Endometrium (tissue), 2 donors: ENCODE results near the gene HTD2.
"Not testable (repeated sequence)": the region's sequence is repeated elsewhere in the genome, so short reads cannot be mapped to it uniquely, and the experiment has no call there.

ENCODE experiments used
- FAIRE-seq: peaks from 2 replicates; lab custom pipeline; 2012; peaks lifted over from hg19 to GRCh38; lab: Jason Lieb, UNC
- donor health status: control.
- donor health status: control.

Gene HTD2

GRCh38 chr3:58333206-58334012 is 27.1 kb downstream of the HTD2 start:
- no peak for FAIRE-seq

GRCh38 chr3:58334013-58334321 is 27.6 kb downstream of the HTD2 start:
- no peak for FAIRE-seq

DNA sequence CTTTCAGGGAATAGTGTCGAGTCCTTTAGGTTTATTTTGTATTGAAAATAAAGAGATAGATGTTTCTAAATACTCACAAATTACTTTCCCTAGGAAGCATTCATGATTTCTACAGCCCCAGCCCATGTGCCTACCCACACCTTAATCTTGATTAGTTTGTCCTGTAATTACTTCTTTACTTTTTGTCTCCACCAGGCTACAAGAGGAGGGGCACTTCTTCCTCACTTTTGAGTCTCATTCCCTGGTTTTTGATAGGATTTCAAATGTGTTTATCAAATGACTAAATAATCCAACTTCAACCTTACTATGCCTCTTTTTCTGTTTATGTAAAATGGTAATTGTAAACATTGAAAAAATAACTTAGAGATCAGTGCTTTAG is 28.2 kb downstream of the HTD2 start:
- FAIRE-seq, result no peak

DNA sequence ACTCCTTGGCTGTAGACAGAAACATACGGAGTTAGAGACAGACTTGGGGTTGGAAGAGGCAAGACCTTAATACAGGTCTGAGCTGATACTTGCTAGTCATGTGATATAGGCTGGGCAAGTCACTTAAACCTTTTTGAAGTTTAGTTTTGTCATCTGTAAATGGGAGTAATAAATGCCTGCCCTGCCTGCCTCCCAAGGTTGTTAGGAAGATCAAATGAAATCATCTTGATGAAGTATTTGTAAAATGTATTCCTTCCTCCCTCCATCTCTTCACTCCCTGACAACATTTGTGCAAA is 29.3 kb downstream of the HTD2 start:
- FAIRE-seq, result no peak

- FAIRE-seq, result no peak
These were observed 30.0 kb downstream of the HTD2 start for GRCh38 chr3:58336135-58336882.

- FAIRE-seq, result no peak
These were observed 30.9 kb downstream of the HTD2 start for GRCh38 chr3:58337190-58337589.

GRCh38 chr3:58339146-58339545 is 32.8 kb downstream of the HTD2 start:
- not testable (repeated sequence) for FAIRE-seq

DNA sequence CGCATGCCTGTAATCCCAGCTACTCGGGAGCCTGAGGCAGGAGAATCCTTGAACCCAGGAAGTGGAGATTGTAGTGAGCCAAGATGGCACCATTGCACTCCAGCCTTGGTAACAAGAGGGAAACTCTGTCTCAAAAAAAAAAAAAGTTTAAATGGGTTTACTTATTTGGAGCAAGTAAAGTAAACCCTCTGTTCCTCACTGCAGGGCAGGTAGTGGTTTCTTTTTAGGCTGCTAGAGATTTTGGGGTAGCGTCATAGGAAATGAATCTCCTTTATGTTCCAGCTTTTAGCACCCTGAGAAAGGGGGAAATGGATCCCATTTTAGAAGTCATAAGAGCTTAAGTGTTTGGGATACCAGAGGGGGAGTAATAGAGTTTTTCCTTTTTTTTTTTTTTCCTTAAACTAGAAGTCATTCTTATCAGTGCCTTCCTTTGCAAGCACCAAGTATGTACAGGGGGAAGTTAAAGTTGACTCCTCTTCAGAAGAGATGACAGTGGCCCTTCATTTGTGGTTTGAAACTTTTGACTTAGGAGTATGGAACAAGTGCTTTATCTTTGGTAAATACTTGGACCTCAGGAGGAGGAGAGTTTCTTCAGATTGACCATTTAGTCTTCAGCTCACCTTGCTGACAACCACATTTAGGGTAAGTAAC is 34.4 kb downstream of the HTD2 start:
- no peak for FAIRE-seq

GRCh38 chr3:58341376-58341775 is 35.1 kb downstream of the HTD2 start:
- FAIRE-seq, result no peak

DNA sequence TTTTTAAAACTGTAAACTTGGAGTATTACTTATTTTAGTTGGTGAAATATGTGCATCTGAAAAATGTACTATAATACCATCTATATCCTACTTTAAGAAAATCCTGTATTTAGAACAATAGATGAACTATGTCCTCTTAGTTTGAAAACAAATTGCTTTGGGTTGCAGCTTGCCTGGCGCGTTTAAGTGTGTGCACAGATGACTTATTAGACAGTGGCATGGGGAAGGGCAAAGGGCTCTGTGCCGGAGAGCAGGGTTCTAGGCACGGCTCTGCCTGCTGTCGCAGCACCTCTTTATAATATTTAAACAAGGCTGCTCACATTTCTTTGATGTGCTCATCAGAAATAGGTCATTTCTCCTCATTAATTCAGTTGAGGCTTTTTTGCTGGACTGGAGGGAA is 36.4 kb downstream of the HTD2 start:
- no peak for FAIRE-seq

DNA sequence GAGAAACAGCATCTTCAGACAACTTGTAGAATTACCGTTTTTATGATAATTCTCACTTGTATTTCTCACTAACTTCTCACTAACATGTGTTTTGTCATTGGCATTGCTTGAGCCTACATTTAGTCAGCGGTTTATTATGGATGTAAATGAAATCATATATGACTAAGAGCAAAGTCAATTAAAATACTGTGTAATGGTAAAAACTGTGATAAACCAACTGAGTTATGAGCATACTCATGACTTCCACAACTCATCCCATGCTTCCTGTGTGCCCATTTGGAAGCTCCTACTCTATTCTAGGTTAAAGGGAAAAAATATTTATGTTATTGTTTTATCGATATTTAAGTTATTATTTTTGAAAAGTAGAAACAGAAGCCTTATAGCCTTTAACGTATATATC is 39.1 kb downstream of the HTD2 start:
- no peak for FAIRE-seq

GRCh38 chr3:58346368-58346767 is 40.0 kb downstream of the HTD2 start:
- FAIRE-seq, result no peak

- FAIRE-seq, result no peak
These were observed 41.7 kb downstream of the HTD2 start for GRCh38 chr3:58347984-58348383.

- no peak for FAIRE-seq
These were observed 43.7 kb downstream of the HTD2 start for GRCh38 chr3:58349792-58350626.

DNA sequence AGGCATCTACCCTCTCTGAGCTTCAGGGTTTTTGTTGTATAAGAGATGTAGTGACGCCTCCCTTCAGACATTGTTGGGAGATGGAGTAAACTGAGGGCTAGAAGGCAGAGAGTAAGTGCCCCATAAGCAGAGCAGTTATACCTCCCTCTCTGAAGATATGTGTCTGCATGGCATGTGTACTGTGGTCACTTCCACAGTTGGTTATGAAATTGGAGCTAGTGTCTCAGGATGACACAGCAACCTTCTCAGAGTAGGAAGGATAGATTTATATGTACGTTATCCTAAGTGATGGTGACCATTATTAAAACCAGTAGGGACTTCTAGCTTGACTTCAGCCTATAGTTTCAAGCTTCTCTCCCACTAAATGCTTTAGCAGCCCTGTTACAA is 44.3 kb downstream of the HTD2 start:
- FAIRE-seq, result no peak

DNA sequence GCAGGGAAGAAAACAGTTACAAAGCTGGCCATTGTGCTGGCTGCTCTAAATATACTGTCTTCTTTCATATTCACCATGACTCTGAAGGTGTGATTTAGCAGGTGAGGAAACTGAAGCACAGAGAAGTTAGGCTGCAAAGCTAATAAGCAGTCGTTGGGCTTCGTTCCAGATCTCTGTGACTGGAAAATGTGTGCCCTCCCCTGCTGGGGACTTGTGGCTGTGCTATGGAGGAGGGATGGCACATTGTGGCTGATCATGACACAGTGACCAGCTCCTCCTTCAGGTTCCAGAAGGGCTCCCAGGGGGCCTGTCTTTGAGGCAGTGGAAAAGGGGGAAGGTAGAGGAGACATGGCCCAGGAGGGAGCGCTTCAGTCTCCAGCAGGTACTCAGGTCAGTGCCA is 45.6 kb downstream of the HTD2 start:
- FAIRE-seq, result no peak

- no peak for FAIRE-seq
These were observed 46.3 kb downstream of the HTD2 start for GRCh38 chr3:58352626-58353025.

GRCh38 chr3:58353722-58354553 is 47.6 kb downstream of the HTD2 start:
- no peak for FAIRE-seq

- no peak for FAIRE-seq
These were observed 48.9 kb downstream of the HTD2 start for GRCh38 chr3:58355179-58355578.

DNA sequence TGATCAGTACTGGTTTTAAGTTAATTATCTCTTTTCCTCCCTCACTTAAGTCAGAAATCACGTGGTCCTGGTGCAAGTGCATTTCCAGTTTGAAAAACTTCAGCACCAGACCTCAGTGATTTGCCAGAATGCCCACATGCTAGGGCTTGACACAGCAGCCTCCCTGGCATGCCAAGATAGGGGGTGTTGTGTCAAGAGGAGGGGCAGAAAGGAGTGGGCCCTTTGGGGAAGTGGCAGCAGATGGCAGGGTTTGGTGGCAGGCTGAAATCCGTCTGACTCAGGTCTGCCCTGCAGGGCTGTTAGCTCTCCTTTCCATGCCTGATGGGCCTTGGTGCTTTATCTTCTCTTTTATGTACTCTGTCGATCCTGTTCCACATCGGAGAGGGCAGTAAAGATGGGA is 49.7 kb downstream of the HTD2 start:
- no peak for FAIRE-seq

DNA sequence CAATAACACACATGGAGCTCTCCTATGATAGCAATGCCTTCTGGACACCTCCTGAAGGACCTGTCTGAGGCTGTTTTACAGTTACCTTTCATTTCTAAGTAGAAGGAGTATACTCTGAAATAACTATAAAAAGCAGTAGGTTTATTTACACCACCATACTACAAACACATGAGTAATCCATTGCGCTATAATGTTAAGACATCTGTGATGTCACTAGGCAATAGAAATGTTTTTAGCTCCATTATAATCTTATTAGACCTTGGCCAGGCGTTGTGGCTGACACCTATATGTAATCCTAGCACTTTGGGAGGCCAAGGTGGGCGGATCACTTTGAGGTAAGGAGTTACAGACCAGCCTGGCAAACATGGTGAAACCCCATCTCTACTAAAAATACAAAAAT is 51.1 kb downstream of the HTD2 start:
- no peak for FAIRE-seq

- FAIRE-seq, result no peak
These were observed 51.8 kb downstream of the HTD2 start for GRCh38 chr3:58358092-58358491.
